ENCODE measurements around the gene KCNA10.
"Not testable (repeated sequence)": the region's sequence is repeated elsewhere in the genome, so short reads cannot be mapped to it uniquely, and the experiment has no call there.

Gene KCNA10

DNA sequence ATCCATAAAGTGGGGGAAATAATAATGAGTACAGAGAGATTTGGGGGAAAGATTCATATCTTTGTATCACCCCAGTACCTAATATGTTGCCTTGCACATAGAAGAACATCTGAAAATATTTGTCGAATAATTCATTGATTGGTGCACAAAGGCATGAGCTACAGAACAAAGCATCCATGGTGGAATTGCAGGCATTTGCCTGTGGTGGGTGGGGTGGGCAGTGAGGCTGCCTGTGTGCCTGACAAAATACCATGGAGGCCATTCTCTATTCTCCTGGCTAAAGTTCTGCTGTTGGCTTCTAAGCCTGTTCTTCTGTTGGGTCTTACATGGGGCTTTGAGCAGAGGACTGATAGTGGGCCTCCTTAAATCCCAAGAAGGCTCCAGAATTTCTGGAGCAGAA, 10.0 kb upstream of the KCNA10 start:
- DNase-seq: no peak

DNA sequence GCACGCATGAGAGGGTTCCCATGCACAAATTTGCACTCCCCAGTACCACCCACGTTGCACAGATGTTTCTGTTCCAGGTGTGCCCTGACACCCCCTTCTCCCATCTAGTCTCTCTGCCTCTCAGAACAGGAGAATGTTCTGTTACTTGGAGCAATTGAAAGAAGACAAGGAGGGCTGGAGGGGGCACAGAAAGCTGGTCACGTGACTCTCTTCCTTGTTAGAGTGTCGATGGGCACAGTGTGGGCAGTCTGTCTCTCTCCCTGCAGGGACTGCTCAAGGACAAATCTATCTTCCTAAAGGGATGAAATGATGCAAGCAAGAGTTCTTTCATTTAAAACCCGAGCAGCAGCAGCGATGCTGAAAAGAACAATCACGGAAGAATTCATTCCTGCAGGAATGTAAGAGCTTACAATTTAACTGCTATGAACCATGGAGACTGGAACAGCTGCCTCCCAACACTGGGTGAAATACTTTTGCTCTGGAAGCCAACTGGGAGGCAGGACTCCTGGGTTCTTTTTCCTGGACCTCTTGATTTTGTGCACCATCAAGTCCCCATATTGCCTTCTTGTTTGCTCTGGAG, 7.3 kb upstream of the KCNA10 start:
- DNase-seq: no peak

DNA sequence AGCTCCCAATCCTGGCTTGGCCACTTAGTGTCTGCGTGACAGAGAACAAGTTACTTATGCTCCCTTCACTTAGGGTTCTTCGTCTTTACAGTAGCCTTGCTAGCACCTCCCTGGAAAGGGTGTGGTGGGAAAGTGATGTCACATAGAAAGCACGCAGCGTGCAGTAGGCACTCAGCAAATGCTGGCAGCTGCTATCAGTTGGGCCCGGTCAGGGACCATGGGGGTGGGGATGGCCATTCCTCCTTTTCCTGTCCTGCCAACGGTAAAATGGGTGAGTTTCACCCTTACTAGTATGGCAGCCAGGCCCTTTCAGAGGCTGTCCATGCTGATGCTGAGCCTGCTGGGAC, 6.2 kb upstream of the KCNA10 start:
- DNase-seq: no peak

DNA sequence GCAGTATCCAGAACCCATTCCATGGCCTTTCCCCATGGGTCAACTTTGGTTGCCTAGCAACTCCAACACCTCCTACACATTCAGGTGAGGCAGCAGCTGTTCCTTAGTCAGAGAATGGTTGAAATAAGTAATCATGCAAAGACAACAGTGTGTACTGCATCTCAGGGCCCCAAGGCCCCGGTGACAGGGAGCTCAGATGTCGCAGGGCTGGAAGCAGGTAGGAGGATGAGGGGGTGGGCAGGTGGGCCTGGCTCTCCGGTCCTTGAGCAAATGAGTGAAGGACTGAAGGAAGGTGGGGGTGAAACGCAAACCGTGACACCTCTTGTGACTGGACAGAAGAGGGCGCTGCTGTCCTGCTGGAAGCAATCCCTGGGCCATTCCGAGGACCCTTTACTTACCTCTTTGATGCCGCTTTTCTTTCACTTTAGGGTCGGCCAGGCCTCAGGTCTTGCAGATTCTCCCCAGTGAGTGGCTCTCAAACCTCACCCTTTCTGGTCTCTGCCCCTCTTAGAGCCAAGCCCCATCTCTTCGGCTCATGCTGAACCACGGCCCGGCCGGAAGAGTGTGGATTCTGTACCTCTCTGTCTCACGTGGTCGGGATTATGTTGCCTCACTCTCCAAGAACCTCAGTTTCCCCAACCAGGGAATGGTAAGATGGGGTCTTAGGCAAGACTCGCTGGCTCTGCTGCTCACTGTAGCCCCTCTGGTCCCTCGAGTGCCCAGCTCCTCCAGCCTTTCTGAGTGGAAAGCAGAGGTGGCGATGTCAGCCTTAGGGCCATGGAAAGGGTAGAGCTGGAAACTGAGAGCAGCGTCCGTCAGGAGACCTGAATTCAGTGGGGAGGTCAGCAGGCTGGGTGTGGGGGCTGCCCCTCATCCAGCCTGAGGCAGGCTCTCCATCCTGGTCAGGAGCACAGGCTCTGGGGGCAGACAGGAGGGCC, 5.6 kb upstream of the KCNA10 start:
- peak; percentile 61 for DNase-seq

DNA sequence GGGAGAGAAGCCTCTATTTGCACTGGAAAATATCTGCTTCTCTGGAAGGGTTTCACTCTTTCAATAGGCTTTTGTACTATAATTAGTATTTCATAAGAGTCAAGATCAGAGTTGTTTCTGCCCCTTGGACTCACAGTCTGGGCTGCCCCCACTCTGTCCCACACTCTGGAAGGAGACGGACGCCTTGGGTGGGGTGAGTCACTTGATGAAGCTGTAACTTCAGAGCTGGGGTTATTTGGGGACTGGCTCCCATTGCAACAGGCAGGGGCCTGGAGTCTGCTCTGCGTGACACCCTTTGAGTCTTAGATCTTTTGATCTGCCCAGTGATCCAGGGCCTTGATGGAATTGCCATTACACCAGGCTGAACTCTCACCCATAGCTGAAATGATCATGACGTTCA, 4.0 kb upstream of the KCNA10 start:
- DNase-seq: no peak

DNA sequence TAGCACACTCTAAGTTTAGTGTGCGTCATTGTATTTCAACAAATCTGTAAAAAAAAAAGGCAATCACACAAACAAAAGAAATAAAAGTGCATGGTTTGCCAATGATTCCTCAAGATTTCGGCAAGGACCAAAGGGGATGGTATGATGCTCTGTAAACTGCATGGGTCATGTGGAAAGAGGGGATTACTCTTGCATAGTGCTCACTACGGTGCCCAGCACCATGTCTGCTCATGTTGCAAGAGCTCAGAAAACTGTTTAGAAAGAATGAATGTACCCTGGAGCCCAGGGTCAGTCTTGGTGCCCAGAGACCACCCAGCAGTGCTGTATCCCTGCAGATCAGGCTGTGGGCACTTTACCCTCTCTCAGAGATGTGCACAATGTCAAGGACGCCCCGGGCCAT, 3.6 kb upstream of the KCNA10 start:
- DNase-seq: no peak

DNA sequence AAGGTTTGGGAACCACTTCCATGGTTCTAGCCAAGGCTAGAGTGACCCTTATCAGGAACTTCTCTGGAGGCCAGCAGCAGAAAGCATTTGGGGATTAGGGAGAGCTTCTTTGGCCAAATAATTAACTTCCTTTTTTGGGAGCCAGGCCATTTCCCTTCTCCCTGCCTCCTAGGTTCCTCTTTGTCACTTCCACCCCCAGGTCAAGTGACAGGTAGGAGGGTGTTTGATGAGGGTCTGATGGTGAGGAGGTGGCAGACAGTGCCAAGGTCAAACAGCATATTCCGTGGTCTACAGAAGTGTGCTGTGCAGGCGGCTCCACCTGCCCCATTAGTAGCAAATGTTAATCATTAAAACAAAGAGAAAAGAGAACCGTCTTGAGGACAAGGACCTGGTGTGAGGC, 1.9 kb upstream of the KCNA10 start:
- DNase-seq: no peak

DNA sequence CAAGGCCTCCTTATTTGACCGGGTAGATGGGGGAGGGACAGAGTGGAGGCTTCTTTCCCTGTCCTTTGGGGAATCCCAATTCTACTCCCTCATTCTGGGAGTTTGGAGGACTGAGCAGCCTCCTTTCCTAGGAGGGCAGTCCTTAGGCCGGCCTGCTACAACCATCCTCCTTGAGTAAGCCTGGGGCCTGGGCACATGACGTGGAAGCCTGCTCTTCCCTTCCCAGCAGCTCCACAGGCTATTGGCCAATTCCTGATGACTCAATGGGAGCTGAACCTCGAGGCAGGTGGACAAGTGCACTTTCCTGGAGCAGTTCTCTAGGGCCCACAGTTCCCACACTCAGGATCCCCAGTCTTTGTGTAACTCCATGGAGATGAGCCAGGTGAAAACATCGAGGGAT, 3.1 kb downstream of the KCNA10 start:
- DNase-seq: no peak

DNA sequence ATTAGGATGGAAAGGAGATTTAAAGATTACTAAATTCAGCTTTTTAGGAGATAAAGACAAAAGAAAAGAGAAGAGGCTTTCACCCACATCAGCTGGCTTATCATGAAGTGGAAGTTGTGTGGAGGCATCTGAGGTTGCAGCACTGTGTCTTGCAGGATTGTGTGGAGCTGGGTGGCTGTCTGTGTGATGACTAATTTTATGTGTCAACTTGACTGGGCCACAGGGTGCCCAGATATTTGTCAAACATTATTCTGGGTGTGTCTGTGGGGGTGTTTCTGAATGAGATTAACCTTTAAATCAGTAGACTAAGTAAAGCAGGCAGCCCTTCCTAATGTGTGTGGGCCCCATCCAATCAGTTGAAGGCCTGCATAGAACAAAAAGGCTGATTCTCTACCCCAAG, 3.9 kb downstream of the KCNA10 start:
- DNase-seq: no peak

DNA sequence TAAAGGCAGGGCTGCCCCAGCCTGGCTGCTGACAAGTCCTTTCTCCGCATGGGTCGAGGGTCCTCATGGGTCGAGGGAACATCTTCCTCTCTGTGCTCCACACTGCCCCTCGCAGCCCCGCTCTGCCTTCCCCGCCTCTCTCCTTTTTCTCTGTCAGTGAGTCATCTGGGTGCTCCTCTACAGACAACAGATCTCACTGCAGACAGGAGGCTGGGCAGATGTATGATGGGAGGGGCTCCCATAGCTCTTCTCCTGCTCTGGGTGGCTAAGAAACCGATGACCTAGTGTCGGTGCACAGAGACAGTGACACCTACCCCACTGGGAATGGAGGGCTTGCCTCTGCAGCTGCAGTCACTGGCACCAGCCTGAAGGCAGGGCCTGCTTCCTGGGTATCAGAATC, 5.5 kb downstream of the KCNA10 start:
- no peak for DNase-seq

DNA sequence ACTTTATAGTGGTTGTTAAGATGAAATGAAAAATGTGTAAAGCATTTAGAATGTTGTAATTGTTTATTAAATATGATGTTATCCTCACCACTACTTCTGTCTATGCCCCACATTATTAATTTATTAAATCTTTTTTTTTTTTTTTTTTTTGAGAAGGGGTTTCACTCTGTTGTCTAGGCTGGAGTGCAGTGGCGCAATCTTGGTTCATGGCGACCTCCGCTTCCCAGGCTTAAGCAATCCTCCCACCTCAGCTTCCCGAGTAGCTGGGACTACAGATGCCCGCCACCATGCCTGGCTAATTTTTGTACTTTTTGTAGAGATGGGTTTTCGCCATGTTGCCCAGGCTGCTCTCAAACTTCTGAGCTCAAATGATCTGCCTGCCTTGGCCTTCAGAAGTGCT, 7.5 kb downstream of the KCNA10 start:
- no peak for DNase-seq

DNA sequence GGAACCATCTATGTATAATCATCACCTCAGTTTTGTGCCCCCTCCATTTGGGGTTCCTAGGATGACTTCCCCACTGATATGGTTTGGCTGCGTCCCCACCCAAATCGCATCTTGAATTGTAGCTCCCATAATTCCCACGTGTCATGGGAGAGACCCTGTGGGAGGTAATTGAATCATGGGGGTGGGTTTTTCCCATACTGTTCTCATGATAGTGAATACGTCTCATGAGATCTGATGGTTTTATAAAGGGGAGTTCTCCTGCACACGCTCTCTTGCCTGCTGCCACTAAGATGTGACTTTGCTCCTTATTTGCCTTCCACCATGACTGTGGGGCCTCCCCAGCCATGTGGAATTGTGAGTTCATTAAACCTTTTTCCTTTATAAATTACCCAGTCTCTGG, 8.1 kb downstream of the KCNA10 start:
- DNase-seq: not testable (repeated sequence)

DNA sequence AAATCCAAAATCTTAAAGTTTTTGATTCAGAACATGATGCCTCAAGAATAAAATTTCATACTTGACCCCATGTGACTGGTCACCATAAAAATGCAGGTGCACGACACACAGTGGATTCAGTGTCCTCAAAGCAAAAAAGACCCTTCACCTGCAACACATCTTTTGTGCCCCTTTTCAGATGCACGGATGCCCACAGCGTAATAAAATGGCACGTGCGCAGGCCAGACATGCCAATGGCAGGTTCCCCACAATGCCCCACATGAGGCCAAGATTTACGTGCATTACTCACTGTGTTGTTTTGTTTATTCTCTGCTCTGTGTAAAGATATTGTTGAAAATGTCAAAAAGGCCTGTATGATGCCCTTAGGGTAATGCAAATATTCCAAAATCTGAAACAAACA, 9.3 kb downstream of the KCNA10 start:
- no peak for DNase-seq

DNA sequence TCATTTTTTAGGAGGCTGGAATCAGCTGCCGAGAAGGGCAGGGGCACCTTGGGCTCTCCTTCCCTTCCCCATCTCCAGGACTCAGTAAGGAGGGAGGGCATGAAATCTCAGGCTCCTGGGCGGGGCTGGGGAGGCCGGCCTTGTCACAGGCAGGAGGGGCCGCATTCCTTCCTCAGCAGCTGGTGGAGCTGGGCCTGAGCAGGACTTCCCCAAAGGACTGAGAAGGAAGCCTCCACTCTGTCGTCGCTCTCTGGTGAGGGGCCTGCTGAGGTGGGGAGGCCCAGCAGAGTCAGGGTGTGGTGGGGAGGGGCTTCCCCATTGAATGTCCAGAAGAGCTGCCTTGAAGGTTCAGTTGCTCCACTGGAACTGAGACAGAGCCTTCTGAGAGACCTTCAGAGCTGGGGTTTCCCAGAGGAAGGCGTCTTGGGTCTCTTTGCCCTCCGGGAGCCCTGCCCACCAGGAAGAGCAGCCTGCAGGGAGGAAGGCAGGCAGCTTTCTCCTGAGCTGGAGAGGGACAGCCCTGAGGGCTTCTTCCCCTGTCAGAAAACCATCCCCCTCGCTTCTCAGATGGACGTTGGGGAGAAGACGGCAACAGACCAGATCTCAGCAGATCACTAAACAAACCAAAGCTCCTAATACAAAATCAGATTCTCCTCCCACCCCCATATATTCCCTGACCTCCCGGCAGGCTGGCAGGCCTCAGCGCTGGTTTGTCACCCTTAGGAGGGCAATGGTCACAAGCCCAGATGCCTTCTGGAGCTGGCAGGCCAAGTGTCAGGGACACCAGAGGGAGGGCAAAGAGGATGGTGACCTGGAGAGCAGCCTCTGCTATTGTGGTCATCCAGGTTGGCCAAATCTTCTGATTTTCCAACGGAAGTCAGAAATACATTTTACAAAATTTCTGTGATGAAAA, 10.7 kb downstream of the KCNA10 start:
- no peak for DNase-seq

DNA sequence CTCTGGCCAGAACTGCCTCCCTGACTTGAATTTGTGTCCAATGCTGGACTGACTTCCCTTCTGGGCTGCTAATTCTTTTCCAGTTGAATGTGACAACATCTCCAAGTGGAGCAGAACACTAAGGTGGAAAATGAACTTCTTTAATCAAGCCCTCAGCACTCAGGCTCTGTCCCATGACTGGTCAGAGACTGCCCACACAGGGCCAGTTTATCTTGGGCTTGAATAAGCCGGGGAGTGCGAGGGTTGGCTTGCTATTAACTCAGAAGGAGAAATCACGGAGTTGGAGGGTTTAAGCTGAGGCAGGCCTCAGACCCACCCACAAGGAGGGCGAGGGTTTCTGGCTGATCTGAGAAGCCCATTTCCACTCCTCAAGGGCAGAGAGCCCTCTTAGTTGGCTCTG, 12.4 kb downstream of the KCNA10 start:
- DNase-seq: no peak

DNA sequence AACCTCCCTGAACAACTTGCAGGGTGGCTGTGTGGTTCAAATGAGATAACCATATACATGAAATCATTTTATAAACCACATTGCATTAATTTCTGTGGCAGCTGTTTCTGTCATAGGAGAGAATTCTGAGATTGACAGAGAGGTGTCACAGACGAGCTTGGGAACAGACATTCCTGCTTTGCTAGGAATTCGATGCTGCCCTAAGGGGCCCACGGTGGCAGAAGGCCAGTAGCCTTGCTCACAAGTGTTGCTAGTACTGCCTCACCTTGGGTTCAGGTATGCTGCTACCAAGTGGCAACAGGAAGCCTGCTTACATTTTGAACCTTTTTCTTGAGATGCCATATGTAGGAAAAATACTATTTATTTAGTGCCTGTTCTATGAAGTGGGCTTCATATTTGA, 13.4 kb downstream of the KCNA10 start:
- no peak for DNase-seq

DNA sequence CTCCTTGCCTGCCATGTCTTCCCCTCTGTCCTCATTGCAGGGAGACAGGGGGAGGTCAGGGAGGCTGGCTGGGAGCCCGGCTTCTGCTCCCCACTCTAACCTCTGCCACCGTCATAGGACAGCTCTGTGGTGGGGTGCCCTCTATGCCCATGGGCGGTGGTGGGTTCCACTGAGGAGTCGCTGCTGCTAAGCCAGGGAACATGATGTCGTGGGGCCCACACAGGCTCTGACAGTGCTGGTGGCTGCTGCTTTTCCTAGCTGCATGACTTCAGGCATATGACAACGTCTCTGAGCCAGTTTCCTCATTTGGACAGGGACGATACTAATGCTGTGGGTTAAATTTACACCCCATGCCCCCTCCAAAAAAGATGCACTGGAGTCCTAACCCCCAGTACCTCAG, 14.7 kb downstream of the KCNA10 start:
- no peak for DNase-seq

DNA sequence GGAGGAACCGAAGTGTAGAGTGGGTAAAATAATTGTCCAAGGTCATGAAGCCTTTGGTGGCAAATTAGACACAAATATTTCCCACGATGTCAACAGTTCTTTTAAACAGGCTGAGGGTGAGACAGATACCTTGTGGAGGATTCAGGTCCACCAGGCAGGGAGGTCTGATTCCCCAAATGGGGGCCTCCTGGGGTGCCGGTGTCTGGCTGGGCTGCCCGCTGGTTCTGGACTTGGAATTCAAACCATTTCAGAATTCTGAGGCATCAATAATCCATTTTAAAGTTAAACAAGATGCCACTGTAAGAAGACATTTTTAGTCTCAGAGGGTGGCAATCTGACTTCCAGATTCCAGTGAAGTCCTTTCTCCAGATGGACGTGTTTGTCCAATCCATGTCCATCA, 15.5 kb downstream of the KCNA10 start:
- DNase-seq: no peak

DNA sequence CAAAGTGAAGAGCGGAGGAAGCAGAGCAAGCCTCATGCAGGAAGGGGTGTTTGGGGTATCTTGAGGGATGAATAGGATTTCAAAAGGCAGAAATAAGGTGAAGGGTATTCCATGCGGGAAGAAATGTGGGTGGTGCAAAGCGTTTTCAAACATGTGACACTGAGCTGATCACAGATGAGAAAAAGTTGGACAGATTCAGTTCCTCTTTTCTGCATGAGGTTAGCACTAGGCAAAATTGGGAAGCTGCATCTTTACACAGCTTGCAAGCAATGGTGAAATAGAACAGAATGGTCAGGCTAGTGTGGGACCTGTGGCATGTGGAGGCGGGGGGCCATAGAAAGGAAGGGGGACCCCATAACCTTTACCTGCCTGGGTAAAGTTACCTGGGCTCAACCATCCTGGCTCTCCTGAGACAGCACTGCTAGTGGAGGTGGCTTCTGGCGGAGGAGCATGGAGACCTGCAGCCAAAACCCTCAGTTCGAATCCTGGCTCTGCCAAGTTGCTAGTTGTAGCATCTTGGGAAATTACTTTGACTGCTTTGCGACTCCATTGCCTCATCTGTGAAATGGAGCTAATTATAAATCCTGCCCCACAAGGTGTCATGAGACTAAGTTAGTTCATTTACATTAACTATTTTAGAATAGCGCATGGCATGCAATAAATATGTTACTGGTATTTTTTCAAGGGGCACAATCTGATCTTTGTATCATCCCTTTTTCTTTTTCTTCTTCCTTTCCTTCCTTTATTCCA, 16.4 kb downstream of the KCNA10 start:
- no peak for DNase-seq

DNA sequence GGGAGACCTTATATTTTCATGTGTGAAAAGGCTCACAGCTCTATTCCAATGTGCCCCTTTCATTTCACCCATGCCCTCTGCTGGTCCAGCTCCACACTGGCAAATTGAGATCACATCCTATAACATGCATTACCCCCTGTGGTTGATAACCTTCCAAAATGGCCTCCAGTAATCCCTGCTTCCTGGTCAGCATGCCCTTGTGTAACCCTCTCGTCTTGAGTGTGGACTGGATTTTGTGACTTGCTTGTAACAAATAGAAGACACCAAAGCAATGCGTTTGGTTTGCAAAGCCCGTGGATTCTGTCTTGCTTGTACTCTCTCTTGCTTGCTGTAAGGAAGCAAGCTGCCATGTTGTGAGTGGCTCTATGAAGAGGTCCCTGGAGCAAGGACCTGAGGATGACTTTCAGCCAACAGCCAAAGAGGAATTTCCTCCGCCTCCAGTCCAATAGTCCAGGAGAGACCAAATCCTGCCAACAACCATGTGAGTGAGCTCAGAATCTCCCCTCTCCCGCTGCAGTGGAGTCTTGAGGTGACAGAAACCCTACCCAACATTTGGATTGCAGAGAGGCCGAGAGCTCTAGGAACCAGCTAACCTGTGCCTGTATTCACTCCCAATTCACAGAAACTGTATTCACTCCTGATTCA, 17.4 kb downstream of the KCNA10 start:
- DNase-seq: no peak

DNA sequence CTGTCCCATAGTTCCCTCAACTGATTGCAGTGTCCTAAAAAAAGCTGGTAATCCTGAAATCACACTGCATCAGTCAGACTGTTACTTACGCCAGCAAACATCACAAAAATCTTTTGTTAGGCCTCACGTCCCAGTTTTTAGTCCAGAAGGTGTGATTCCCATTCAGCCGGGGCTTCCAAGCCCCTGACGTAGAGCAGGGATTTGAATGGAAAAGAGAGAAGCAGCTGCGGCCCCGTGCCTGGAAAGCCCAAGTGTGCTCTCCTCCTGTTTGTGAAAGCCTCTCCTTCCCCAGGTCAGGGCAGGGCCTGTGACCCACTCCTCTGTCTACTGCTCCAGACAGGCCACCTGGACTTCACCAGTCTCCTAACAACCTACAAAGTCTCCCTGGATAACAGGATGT, 20.7 kb downstream of the KCNA10 start:
- DNase-seq: no peak

DNA sequence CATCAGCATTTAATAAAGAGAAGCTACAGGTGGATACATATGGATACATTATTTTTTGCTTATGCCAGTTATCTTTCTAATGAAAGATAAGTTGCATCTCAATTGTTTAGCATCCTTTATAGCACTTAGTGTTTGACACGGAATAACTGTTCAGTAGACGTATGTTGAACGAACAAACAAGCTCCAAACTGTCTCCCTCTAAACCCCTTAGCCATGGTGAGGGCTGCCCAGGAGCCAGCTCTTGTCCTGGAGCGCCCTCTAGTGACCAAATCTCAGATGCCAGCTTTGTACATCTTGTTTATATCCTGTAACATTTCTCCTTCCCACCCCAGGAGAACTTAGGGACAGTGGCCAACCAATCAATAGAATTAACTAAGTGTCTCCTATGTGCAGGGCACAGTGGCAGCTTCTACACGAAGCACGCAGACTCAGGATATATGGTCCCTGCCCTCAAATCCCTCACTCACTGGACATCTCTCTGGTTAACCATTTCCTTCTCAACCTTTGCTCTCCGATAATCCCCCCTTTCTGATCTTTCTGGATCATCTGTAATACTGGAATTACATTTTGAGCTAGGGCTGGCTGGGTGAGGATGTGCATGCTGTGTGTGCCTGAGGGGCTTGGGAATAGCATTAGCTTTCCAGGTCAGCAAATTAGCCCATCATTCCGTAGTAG, 22.9 kb downstream of the KCNA10 start:
- peak; percentile 54 for DNase-seq

Data from DMS 273 treated with DMSO at 0.1 percent for 48 hours (cell line).